Measurements from ENCODE around the gene IQGAP1.

The IQGAP1 gene

GRCh38 chr15:90470453-90470852 lies 82.4 kb downstream of the IQGAP1 start:
- TF ChIP-seq, protein P1, sequence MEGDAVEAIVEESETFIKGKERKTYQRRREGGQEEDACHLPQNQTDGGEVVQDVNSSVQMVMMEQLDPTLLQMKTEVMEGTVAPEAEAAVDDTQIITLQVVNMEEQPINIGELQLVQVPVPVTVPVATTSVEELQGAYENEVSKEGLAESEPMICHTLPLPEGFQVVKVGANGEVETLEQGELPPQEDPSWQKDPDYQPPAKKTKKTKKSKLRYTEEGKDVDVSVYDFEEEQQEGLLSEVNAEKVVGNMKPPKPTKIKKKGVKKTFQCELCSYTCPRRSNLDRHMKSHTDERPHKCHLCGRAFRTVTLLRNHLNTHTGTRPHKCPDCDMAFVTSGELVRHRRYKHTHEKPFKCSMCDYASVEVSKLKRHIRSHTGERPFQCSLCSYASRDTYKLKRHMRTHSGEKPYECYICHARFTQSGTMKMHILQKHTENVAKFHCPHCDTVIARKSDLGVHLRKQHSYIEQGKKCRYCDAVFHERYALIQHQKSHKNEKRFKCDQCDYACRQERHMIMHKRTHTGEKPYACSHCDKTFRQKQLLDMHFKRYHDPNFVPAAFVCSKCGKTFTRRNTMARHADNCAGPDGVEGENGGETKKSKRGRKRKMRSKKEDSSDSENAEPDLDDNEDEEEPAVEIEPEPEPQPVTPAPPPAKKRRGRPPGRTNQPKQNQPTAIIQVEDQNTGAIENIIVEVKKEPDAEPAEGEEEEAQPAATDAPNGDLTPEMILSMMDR (IDR thresholded peaks at IDR 0.05; ENCODE audit: low read length): no peak
- TF ChIP-seq EZH2 (IDR thresholded peaks at IDR 0.05; ENCODE audit: borderline replicate concordance, low read length): no peak
- Histone ChIP-seq H3K27me3 (ENCODE audit: insufficient read depth, low read length) (no peaks in the 10 kb centered on the region), H4K20me1 (ENCODE audit: insufficient read depth, low read length) (no peaks in the 10 kb centered on the region), H3K9me2 (ENCODE audit: low read depth, low read length) (no peaks in the 10 kb centered on the region), H3K9me3 (ENCODE audit: low read length) (no peaks in the 10 kb centered on the region), H3K27ac (ENCODE audit: low read depth, low read length, poor library complexity, severe bottlenecking) (no peak overlapping the region), H3K4me3 (ENCODE audit: low read depth, low read length, poor library complexity, severe bottlenecking) (no peak overlapping the region), H3K4me1 (ENCODE audit: insufficient read depth, low read length, severe bottlenecking) (peaks cover 14% of the 10 kb centered on the region), H3K4me2 (ENCODE audit: low read length) (no peak overlapping the region), H3K36me3 (ENCODE audit: insufficient read depth, low read length) (peaks cover 77% of the 10 kb centered on the region), H3K79me2 (ENCODE audit: insufficient read depth, low read length) (no peaks in the 10 kb centered on the region), H3K9ac (ENCODE audit: low read length) (no peak overlapping the region), H2AFZ (ENCODE audit: low read length) (no peak overlapping the region), H3F3A (ENCODE audit: insufficient read depth, low read length) (no peaks in the 10 kb centered on the region)

GRCh38 chr15:90471126-90471525 lies 83.1 kb downstream of the IQGAP1 start:
- Histone ChIP-seq H3K9me2 (ENCODE audit: low read depth, low read length) (no peaks in the 10 kb centered on the region), H3K9me3 (ENCODE audit: low read length) (no peaks in the 10 kb centered on the region), H3K27ac (ENCODE audit: low read depth, low read length, poor library complexity, severe bottlenecking) (no peak overlapping the region), H3K79me2 (ENCODE audit: insufficient read depth, low read length) (no peaks in the 10 kb centered on the region), H3K4me1 (ENCODE audit: insufficient read depth, low read length, severe bottlenecking) (peaks cover 14% of the 10 kb centered on the region), H3K9ac (ENCODE audit: low read length) (no peak overlapping the region), H4K20me1 (ENCODE audit: insufficient read depth, low read length) (no peaks in the 10 kb centered on the region), H3K4me2 (ENCODE audit: low read length) (no peak overlapping the region), H2AFZ (ENCODE audit: low read length) (no peak overlapping the region), H3K27me3 (ENCODE audit: insufficient read depth, low read length) (no peaks in the 10 kb centered on the region), H3F3A (ENCODE audit: insufficient read depth, low read length) (no peaks in the 10 kb centered on the region), H3K36me3 (ENCODE audit: insufficient read depth, low read length) (peaks cover 70% of the 10 kb centered on the region), H3K4me3 (ENCODE audit: low read depth, low read length, poor library complexity, severe bottlenecking) (no peak overlapping the region)
- no peak for TF ChIP-seq EZH2 (IDR thresholded peaks at IDR 0.05; ENCODE audit: borderline replicate concordance, low read length)
- TF ChIP-seq, protein P1 (IDR thresholded peaks at IDR 0.05; ENCODE audit: low read length): no peak

DNA sequence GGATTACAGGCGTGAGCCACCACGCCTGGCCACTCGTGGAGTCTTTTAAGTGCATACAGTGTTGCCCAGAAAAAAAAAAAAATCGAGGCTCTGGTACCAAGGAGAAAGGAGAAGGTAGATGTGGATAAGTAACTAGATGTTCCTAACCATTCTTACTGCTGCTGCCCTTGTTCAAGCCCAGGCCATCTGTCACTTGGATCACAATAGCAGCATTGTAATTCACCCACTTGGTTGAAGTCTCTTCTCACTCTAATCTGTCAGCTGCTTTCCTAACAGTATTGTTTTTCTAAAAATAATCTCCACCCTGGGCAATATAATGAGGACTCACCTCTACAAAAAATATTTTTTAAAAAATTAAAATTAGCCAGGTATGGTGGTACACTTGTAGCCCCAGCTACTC lies 83.7 kb downstream of the IQGAP1 start:
- TF ChIP-seq EZH2 (IDR thresholded peaks at IDR 0.05; ENCODE audit: borderline replicate concordance, low read length): no peak
- TF ChIP-seq, protein P1 (IDR thresholded peaks at IDR 0.05; ENCODE audit: low read length): no peak
- H3F3A ChIP-seq (ENCODE audit: insufficient read depth, low read length): no peaks in the 10 kb centered on the region
- H3K27me3 ChIP-seq (ENCODE audit: insufficient read depth, low read length): no peaks in the 10 kb centered on the region
- H3K9me3 ChIP-seq (ENCODE audit: low read length): no peaks in the 10 kb centered on the region
- H3K4me3 ChIP-seq (ENCODE audit: low read depth, low read length, poor library complexity, severe bottlenecking): no peak overlapping the region
- H3K79me2 ChIP-seq (ENCODE audit: insufficient read depth, low read length): no peaks in the 10 kb centered on the region
- no peaks in the 10 kb centered on the region for H4K20me1 ChIP-seq (ENCODE audit: insufficient read depth, low read length)
- H3K4me1 ChIP-seq (ENCODE audit: insufficient read depth, low read length, severe bottlenecking): peaks cover 14% of the 10 kb centered on the region
- H2AFZ ChIP-seq (ENCODE audit: low read length): no peak overlapping the region
- no peak overlapping the region for H3K9ac ChIP-seq (ENCODE audit: low read length)
- no peaks in the 10 kb centered on the region for H3K9me2 ChIP-seq (ENCODE audit: low read depth, low read length)
- no peak overlapping the region for H3K4me2 ChIP-seq (ENCODE audit: low read length)
- peaks cover 71% of the 10 kb centered on the region for H3K36me3 ChIP-seq (ENCODE audit: insufficient read depth, low read length)
- no peak overlapping the region for H3K27ac ChIP-seq (ENCODE audit: low read depth, low read length, poor library complexity, severe bottlenecking)

Data from OCI-LY1 (cell line).